GM12801 (cell line): Measurements from ENCODE around the gene FAAH.

ENCODE experiments used
- TF ChIP-seq, protein P1 (sequence below): IDR thresholded peaks from one replicate; pipeline ENCODE4 v1.5.1; 2011; ENCODE audit warnings: control low read depth; ENCODE audit not compliant: insufficient read length; ENCODE audit errors: extremely low read depth

The FAAH gene

DNA sequence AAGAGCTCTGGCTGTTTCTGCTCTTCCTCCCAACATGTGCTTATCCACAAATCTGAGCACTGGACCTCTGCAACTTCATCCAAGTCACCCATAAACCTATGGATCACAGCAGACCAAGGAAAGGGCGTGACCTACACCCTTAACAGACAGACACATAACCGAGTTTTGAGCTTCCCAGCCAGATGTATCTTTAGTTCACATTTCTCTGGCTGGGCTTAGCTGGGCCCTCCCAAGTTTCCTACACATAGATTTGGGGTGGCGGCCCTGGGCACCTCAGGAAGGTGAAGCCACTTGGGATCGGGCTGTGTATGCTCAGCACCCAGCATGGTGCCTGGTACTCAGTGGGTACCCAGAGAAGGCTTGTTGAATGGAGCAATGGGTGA lies 26.4 kb downstream of the FAAH start:
- TF ChIP-seq, protein P1, sequence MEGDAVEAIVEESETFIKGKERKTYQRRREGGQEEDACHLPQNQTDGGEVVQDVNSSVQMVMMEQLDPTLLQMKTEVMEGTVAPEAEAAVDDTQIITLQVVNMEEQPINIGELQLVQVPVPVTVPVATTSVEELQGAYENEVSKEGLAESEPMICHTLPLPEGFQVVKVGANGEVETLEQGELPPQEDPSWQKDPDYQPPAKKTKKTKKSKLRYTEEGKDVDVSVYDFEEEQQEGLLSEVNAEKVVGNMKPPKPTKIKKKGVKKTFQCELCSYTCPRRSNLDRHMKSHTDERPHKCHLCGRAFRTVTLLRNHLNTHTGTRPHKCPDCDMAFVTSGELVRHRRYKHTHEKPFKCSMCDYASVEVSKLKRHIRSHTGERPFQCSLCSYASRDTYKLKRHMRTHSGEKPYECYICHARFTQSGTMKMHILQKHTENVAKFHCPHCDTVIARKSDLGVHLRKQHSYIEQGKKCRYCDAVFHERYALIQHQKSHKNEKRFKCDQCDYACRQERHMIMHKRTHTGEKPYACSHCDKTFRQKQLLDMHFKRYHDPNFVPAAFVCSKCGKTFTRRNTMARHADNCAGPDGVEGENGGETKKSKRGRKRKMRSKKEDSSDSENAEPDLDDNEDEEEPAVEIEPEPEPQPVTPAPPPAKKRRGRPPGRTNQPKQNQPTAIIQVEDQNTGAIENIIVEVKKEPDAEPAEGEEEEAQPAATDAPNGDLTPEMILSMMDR, result no peak

DNA sequence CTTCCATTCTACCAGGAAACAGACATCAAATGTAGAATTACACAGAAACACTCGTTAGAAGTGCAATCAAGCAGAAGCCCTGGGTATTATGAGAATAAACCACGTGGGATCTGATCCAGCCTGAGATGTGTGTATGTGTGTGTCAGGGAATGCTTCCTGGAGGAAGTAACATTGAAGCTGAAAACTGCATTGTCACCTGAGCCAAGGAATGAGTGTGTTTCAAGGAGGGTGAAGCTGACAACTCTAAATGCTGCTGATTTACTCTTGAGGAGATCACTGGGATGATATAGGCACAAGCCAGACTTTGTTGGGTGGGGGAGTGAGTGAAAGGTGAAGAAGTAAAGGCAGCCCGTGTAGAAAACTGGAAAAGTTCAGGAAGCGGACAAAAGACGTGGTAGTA lies 27.6 kb downstream of the FAAH start:
- TF ChIP-seq, protein P1, result no peak

DNA sequence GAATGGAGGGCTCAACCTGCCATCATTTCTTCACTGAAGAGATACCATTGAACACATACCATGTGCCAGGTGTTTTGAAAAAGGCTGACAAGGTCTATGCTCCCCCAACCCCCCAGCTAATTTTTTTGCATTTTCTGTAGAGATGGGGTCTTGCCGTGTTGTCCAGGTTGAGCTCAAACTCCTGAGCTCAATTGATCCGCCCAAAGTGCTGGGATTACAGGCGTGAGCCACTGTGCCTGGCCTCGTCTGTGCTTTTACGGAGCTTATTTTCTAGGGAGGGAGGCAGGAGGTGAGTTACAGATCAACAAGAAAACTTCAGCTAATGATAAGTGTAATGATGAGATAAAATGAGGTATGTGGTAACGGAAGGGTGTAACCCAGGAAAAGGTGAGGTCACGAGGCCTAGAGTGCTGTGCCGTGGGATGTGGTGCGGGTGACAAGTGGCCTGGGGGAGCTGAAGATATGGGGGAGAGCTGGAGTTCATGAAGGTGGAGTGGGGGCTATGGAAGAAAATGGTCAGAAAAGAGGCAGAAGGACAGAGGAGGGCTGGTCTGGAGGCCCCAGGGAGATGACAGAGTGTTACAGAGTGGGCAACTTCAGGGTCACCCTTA lies 28.2 kb downstream of the FAAH start:
- TF ChIP-seq, protein P1, result no peak

DNA sequence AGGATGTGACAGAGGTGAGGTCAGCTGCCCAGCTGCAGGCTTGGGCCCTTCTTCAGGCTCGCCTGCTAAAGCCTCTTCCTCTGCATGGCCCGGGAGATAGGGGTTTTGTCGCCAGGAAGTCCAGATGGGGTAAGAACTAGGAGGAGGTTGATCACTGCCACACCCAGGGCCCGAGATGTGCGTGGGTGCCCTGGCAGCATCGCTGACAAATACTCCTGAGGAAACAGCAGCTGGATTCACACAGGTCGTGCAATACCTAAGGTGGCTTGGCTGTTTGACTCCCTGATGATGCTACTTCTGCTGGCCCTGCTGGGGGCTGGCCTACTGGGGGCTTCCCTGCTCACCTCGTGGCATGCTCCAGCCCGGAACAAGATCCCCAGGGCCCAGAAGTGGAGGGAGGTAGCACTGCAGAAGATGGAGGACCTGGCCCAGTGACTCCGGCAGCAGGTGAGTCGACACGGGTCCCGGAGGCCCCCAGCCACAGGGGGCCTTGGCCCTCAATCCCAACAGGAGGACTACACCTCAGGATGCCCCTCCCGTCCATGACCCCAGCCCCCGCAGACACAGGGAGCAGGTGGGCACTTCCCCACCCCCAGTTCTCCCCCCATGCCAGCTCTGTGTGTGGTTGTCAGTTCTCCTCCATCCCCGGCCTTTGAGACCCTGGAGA lies 29.6 kb downstream of the FAAH start:
- TF ChIP-seq, protein P1, result no peak

DNA sequence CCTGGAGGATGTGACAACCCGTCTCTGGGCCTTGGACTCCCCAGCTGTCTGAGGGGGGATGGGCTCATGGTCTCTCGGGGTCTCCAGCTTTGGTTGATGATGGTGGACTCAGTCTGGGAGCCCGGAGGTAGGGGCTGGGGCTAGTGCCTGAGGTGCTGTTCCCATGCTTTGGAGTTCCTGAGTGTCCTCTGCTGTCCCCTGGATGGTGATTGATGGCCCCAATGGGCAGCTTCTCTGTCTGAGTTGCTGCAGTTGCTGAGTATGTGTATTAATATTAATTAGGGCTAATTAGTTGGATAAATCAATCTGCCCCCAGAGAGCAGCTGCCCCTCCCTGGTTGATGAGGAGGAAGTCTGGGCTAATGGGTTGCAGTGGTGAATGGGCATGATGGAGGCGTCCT lies 30.6 kb downstream of the FAAH start:
- TF ChIP-seq, protein P1, result no peak

DNA sequence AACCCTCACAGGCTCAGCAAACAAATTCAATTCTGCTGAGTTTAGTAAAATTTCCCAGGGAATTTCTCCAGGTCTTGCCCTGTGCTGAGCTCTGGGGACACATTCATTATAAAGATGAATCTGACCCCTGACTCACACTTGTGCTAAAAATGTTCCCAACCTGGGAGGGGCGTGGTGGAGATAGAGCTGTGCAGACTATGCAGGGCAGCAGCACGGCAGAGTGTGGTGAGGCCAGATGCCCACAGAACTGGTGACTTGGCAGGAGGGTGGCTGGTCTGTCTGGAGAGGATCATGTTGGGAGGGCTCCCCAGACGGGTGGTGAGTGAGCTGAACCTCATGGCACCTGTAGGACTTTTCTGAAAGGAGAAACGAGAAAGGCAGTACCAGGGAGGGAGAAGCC lies 31.6 kb downstream of the FAAH start:
- TF ChIP-seq, protein P1, result no peak

DNA sequence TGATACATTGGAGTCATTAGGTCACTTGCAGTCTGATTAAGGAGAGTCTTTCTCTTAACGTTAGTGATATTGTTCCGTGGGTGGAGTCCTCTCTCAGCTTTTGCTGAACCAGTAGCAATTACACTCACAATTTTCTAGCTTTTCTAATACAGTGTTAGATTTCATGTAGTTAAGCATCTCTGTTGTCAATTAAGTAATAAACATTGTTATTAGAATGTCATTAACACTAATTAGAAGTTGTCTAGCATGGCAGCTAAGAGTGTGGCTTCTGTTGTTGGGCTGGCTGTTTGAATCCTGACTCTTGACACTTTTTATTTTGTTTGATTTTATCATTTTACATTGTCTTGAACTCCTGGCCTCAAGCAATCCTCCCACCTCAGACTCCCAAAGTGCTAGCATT lies 33.4 kb downstream of the FAAH start:
- TF ChIP-seq, protein P1, result no peak

DNA sequence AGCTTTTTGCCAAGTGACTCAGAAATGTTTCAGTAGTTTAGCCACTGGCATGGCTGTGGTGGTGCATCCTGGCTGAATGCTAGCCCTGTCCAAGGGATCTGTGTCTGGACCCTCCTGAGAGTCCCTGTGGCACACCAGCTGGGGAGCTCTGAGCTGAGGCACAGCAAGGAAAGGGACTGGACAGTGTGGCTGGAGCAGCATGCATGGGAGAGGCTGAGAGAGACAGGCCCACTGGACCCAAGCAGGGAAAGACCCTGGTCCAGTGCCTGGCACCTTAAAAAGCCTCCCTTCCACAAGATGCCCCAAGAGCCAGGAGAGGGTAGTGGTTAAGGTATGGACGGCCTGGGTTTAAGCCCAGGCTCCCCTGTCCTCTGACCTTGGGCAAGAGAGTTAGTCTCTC lies 35.3 kb downstream of the FAAH start:
- TF ChIP-seq, protein P1, result no peak
